Measurements from ENCODE around the gene TMEM151B.
A peak's percentile ranks its signal among the peaks of the same experiment; 100 is the strongest.
"Not testable (repeated sequence)": the region's sequence is repeated elsewhere in the genome, so short reads cannot be mapped to it uniquely, and the experiment has no call there.

Gene TMEM151B

GRCh38 chr6:44312901-44313788, 42.9 kb downstream of the TMEM151B start, which contains the start of gene AARS2:
AARS2 (minus strand) TSS chr6:44313347; CDS start chr6:44313323, 24 bp downstream.
- Histone ChIP-seq H3K9me3 (ENCODE audit: severe bottlenecking) (no peaks in the 10 kb centered on the region), H3K36me3 (ENCODE audit: low read depth) (peaks cover 40% of the 10 kb centered on the region), H3K27me3 (ENCODE audit: insufficient read depth, poor library complexity, severe bottlenecking) (no peaks in the 10 kb centered on the region), H3K4me1 (ENCODE audit: insufficient read depth, poor library complexity, severe bottlenecking) (peaks cover 15% of the 10 kb centered on the region), H3K4me3 (ENCODE audit: severe bottlenecking) (peak within 1 kb of the TSS; percentile 63), H3K27ac (ENCODE audit: poor library complexity, severe bottlenecking) (no peak within 1 kb of the TSS)
- peak; percentile 96 for TF ChIP-seq CTCF (IDR thresholded peaks at IDR 0.05; ENCODE audit: poor library complexity, severe bottlenecking)
- ATAC-seq (ENCODE audit: low read depth) (peak; percentile 85), DNase-seq (ENCODE audit: low spot score) (no peak)

GRCh38 chr6:44314657-44315056, 44.4 kb downstream of the TMEM151B start:
- H3K27me3 ChIP-seq (ENCODE audit: insufficient read depth, poor library complexity, severe bottlenecking); H3K9me3 ChIP-seq (ENCODE audit: severe bottlenecking); DNase-seq (ENCODE audit: low spot score); H3K4me1 ChIP-seq (ENCODE audit: insufficient read depth, poor library complexity, severe bottlenecking); H3K4me3 ChIP-seq (ENCODE audit: severe bottlenecking); ATAC-seq (ENCODE audit: low read depth); H3K27ac ChIP-seq (ENCODE audit: poor library complexity, severe bottlenecking): not testable (repeated sequence)
- H3K36me3 ChIP-seq (ENCODE audit: low read depth), result peaks cover 25% of the 10 kb centered on the region

- DNase-seq (ENCODE audit: low spot score), result no peak
- no peak for ATAC-seq (ENCODE audit: low read depth)
- no peak overlapping the region for H3K4me3 ChIP-seq (ENCODE audit: severe bottlenecking)
Measured at GRCh38 chr6:44315516-44315915, 45.3 kb downstream of the TMEM151B start.

GRCh38 chr6:44315951-44316350, 45.7 kb downstream of the TMEM151B start:
- Histone ChIP-seq H3K4me3 (ENCODE audit: severe bottlenecking) (no peak overlapping the region), H3K9me3 (ENCODE audit: severe bottlenecking) (no peaks in the 10 kb centered on the region), H3K4me1 (ENCODE audit: insufficient read depth, poor library complexity, severe bottlenecking) (peaks cover 5% of the 10 kb centered on the region), H3K36me3 (ENCODE audit: low read depth) (peaks cover 12% of the 10 kb centered on the region), H3K27ac (ENCODE audit: poor library complexity, severe bottlenecking) (no peak overlapping the region), H3K27me3 (ENCODE audit: insufficient read depth, poor library complexity, severe bottlenecking) (peaks cover 8% of the 10 kb centered on the region)
- DNase-seq (ENCODE audit: low spot score), result no peak
- no peak for ATAC-seq (ENCODE audit: low read depth)
- no peak for TF ChIP-seq CTCF (IDR thresholded peaks at IDR 0.05; ENCODE audit: poor library complexity, severe bottlenecking)

More at GRCh38 chr6:44315516-44315915, 45.3 kb downstream of the TMEM151B start:
- peaks cover 17% of the 10 kb centered on the region for H3K36me3 ChIP-seq (ENCODE audit: low read depth)
- H3K27ac ChIP-seq (ENCODE audit: poor library complexity, severe bottlenecking), result no peak overlapping the region
- no peak for TF ChIP-seq CTCF (IDR thresholded peaks at IDR 0.05; ENCODE audit: poor library complexity, severe bottlenecking)
- H3K27me3 ChIP-seq (ENCODE audit: insufficient read depth, poor library complexity, severe bottlenecking), result peaks cover 8% of the 10 kb centered on the region
- peaks cover 5% of the 10 kb centered on the region for H3K4me1 ChIP-seq (ENCODE audit: insufficient read depth, poor library complexity, severe bottlenecking)
- H3K9me3 ChIP-seq (ENCODE audit: severe bottlenecking), result no peaks in the 10 kb centered on the region

GRCh38 chr6:44316481-44316880, 46.2 kb downstream of the TMEM151B start:
- peaks cover 5% of the 10 kb centered on the region for H3K4me1 ChIP-seq (ENCODE audit: insufficient read depth, poor library complexity, severe bottlenecking)
- H3K4me3 ChIP-seq (ENCODE audit: severe bottlenecking), result no peak overlapping the region
- no peaks in the 10 kb centered on the region for H3K9me3 ChIP-seq (ENCODE audit: severe bottlenecking)
- H3K27me3 ChIP-seq (ENCODE audit: insufficient read depth, poor library complexity, severe bottlenecking), result peaks cover 8% of the 10 kb centered on the region
- TF ChIP-seq CTCF (IDR thresholded peaks at IDR 0.05; ENCODE audit: poor library complexity, severe bottlenecking), result no peak
- peaks cover 7% of the 10 kb centered on the region for H3K36me3 ChIP-seq (ENCODE audit: low read depth)
- ATAC-seq (ENCODE audit: low read depth), result no peak
- DNase-seq (ENCODE audit: low spot score), result no peak
- H3K27ac ChIP-seq (ENCODE audit: poor library complexity, severe bottlenecking), result no peak overlapping the region

- not testable (repeated sequence) for DNase-seq (ENCODE audit: low spot score); H3K36me3 ChIP-seq (ENCODE audit: low read depth); ATAC-seq (ENCODE audit: low read depth); H3K4me3 ChIP-seq (ENCODE audit: severe bottlenecking); H3K4me1 ChIP-seq (ENCODE audit: insufficient read depth, poor library complexity, severe bottlenecking); H3K27ac ChIP-seq (ENCODE audit: poor library complexity, severe bottlenecking); H3K9me3 ChIP-seq (ENCODE audit: severe bottlenecking); H3K27me3 ChIP-seq (ENCODE audit: insufficient read depth, poor library complexity, severe bottlenecking)
Measured at GRCh38 chr6:44317136-44317631, 46.9 kb downstream of the TMEM151B start.
